NT2/D1 (cell line): ENCODE results near the gene NEMP2.
A peak's percentile ranks its signal among the peaks of the same experiment; 100 is the strongest.

Experiments
- DNase-seq: peaks from one replicate; pipeline ENCODE4 v3.0.0-alpha.2; 2011; ENCODE audit warnings: low read depth, low spot score
- H3K27me3 ChIP-seq: 2 replicates; pipeline ENCODE4 v1.6.0; 2011; ENCODE audit warnings: mild to moderate bottlenecking; ENCODE audit not compliant: insufficient read length, insufficient read depth
- H3K36me3 ChIP-seq: 2 replicates; pipeline ENCODE4 v1.6.1; 2011; ENCODE audit warnings: mild to moderate bottlenecking, low read length, mixed read lengths; ENCODE audit not compliant: insufficient read depth, insufficient read length
- H3K4me1 ChIP-seq: 2 replicates; pipeline ENCODE4 v1.5.1; 2011; ENCODE audit not compliant: insufficient read depth, insufficient read length
- H3K4me3 ChIP-seq: 2 replicates; pipeline ENCODE4 v1.5.1; 2011; ENCODE audit warnings: low read depth; ENCODE audit not compliant: insufficient read length
- H3K9ac ChIP-seq: 2 replicates; pipeline ENCODE4 v1.6.0; 2011; ENCODE audit warnings: low read depth; ENCODE audit not compliant: insufficient read length
- H3K9me3 ChIP-seq: 2 replicates; pipeline ENCODE4 v1.5.1; 2011; ENCODE audit warnings: mild to moderate bottlenecking, low read length; ENCODE audit not compliant: insufficient read depth
- SUZ12 ChIP-seq: IDR thresholded peaks from 2 replicates; pipeline ENCODE4 v1.6.1; 2011; ENCODE audit not compliant: insufficient read length, insufficient read depth; ENCODE audit errors: extremely low read depth
- YY1 ChIP-seq: IDR thresholded peaks from 2 replicates; pipeline ENCODE4 v1.6.1; 2011; ENCODE audit not compliant: insufficient read length, insufficient read depth
- ZNF274 ChIP-seq: IDR thresholded peaks from 2 replicates; pipeline ENCODE4 v1.6.1; 2011; ENCODE audit warnings: mild to moderate bottlenecking, low read depth, low read length

The NEMP2 gene

GRCh38 chr2:190537765-190538164, 3.2 kb upstream of the NEMP2 start:
- H3K9me3 ChIP-seq: peaks cover 54% of the 10 kb centered on the region
- no peak for DNase-seq
- H3K4me1 ChIP-seq: peaks cover 2% of the 10 kb centered on the region
- H3K9ac ChIP-seq: no peak overlapping the region
- no peaks in the 10 kb centered on the region for H3K36me3 ChIP-seq
- TF ChIP-seq ZNF274: no peak
- no peak for TF ChIP-seq SUZ12
- TF ChIP-seq YY1: no peak
- no peaks in the 10 kb centered on the region for H3K27me3 ChIP-seq
- no peak overlapping the region for H3K4me3 ChIP-seq

- DNase-seq: no peak
- H3K9ac ChIP-seq: peak overlapping the region; percentile 65
- no peaks in the 10 kb centered on the region for H3K27me3 ChIP-seq
- peaks cover 37% of the 10 kb centered on the region for H3K9me3 ChIP-seq
- H3K36me3 ChIP-seq: no peaks in the 10 kb centered on the region
- H3K4me3 ChIP-seq: peak overlapping the region; percentile 72
- H3K4me1 ChIP-seq: peaks cover 2% of the 10 kb centered on the region
- TF ChIP-seq ZNF274 (no peak), YY1 (no peak), SUZ12 (no peak)
These were observed 1.1 kb upstream of the NEMP2 start for GRCh38 chr2:190535586-190535985.

GRCh38 chr2:190535121-190535439, 558 bp upstream of the NEMP2 start:
- H3K4me3 ChIP-seq: peak overlapping the region; percentile 72
- H3K9me3 ChIP-seq: peaks cover 32% of the 10 kb centered on the region
- no peaks in the 10 kb centered on the region for H3K36me3 ChIP-seq
- H3K27me3 ChIP-seq: no peaks in the 10 kb centered on the region
- H3K9ac ChIP-seq: peak overlapping the region; percentile 87
- H3K4me1 ChIP-seq: peaks cover 2% of the 10 kb centered on the region
- DNase-seq: no peak
- TF ChIP-seq YY1 (no peak), SUZ12 (no peak), ZNF274 (no peak)

GRCh38 chr2:190533968-190534309, 583 bp downstream of the NEMP2 start:
- H3K36me3 ChIP-seq: no peaks in the 10 kb centered on the region
- peak overlapping the region; percentile 87 for H3K9ac ChIP-seq
- DNase-seq: no peak
- H3K4me1 ChIP-seq: peaks cover 6% of the 10 kb centered on the region
- H3K9me3 ChIP-seq: peaks cover 21% of the 10 kb centered on the region
- peak overlapping the region; percentile 72 for H3K4me3 ChIP-seq
- H3K27me3 ChIP-seq: no peaks in the 10 kb centered on the region
- no peak for TF ChIP-seq ZNF274
- no peak for TF ChIP-seq SUZ12
- no peak for TF ChIP-seq YY1

- Histone ChIP-seq H3K9ac (peak overlapping the region; percentile 87), H3K9me3 (peaks cover 15% of the 10 kb centered on the region), H3K27me3 (no peaks in the 10 kb centered on the region), H3K4me1 (peaks cover 6% of the 10 kb centered on the region), H3K36me3 (no peaks in the 10 kb centered on the region), H3K4me3 (peak overlapping the region; percentile 72)
- TF ChIP-seq YY1: no peak
- TF ChIP-seq SUZ12: no peak
- TF ChIP-seq ZNF274: no peak
- no peak for DNase-seq
These were observed 1.2 kb downstream of the NEMP2 start for GRCh38 chr2:190533175-190533967.

- H3K36me3 ChIP-seq: no peaks in the 10 kb centered on the region
- H3K27me3 ChIP-seq: no peaks in the 10 kb centered on the region
- no peak overlapping the region for H3K9ac ChIP-seq
- DNase-seq: no peak
- peaks cover 9% of the 10 kb centered on the region for H3K4me1 ChIP-seq
- H3K4me3 ChIP-seq: no peak overlapping the region
- peaks cover 7% of the 10 kb centered on the region; the same call in 1 of the 2 replicates for H3K9me3 ChIP-seq
- TF ChIP-seq ZNF274 (no peak), SUZ12 (no peak), YY1 (no peak)
These were observed 1.9 kb downstream of the NEMP2 start for GRCh38 chr2:190532581-190532980.

- H3K9ac ChIP-seq: no peak overlapping the region
- no peaks in the 10 kb centered on the region for H3K36me3 ChIP-seq
- H3K4me1 ChIP-seq: peaks cover 9% of the 10 kb centered on the region
- TF ChIP-seq YY1 (no peak), SUZ12 (no peak), ZNF274 (no peak)
- H3K9me3 ChIP-seq: no peaks in the 10 kb centered on the region
- no peak for DNase-seq
- H3K4me3 ChIP-seq: no peak overlapping the region
- no peaks in the 10 kb centered on the region for H3K27me3 ChIP-seq
These were observed 4.1 kb downstream of the NEMP2 start for GRCh38 chr2:190530248-190530900.
